ENCODE results near the gene RAB27A.

GRCh38 chr15:55197719-55198118, 91.9 kb downstream of the RAB27A start:
- TF ChIP-seq CTCF (IDR thresholded peaks at IDR 0.05; ENCODE audit: borderline replicate concordance, extremely low read depth, low read length, poor library complexity, severe bottlenecking): no peak
- no peak for TF ChIP-seq EZH2 (IDR thresholded peaks at IDR 0.05; ENCODE audit: borderline replicate concordance, low read depth, low read length, severe bottlenecking)
